Peyer's patch (tissue), 4 donors: ENCODE measurements around the gene CABP7. TPM values are rescaled to one million over a fixed set of nuclear protein-coding genes. Genes with fewer than 3 reads are reported as not detected.
"Not testable (repeated sequence)": the region's sequence is repeated elsewhere in the genome, so short reads cannot be mapped to it uniquely, and the experiment has no call there.

Experiments
- DNase-seq, 3 donors: peaks; one replicate each; pipeline ENCODE4 v3.0.0-alpha.2; 2017 to 2019
- H3K27ac ChIP-seq, 4 donors: fragments of 200-600 bp; sonication (generic); one replicate each; pipeline ENCODE4 v1.5.1; 2016 to 2019
- H3K27me3 ChIP-seq, 2 donors: fragments of 200-600 bp; sonication (generic); one replicate each; pipeline ENCODE4 v1.5.1; 2019
- H3K36me3 ChIP-seq, 3 donors: fragments of 200-600 bp; sonication (generic); one replicate each; pipeline ENCODE4 v1.5.1; 2016 to 2019
- H3K4me1 ChIP-seq, 4 donors: fragments of 200-600 bp; sonication (generic); one replicate each; pipeline ENCODE4 v1.5.1; 2016 to 2019
- H3K4me3 ChIP-seq, 4 donors: fragments of 200-600 bp; sonication (generic); 1 replicate in 3 of 4; 2 replicates in 1 of 4; pipeline ENCODE4 v1.5.1; 2016 to 2019; ENCODE audit warnings: mild to moderate bottlenecking in 1 of 4
- H3K9me3 ChIP-seq, 4 donors: fragments of 200-600 bp; sonication (generic); one replicate each; pipeline ENCODE4 v1.5.1; 2016 to 2019; ENCODE audit warnings: mild to moderate bottlenecking in 1 of 4
- CTCF ChIP-seq, 6 experiments: fragments of 450-650 bp in 4 of 6; fragments of 200-600 bp in 2 of 6; sonication (generic) in 1 of 6; IDR thresholded peaks; one replicate each; pipeline ENCODE4 v1.5.1; 2017 to 2019; ENCODE audit warnings: antibody characterized with exemption in 6 of 6, mild to moderate bottlenecking in 3 of 6, moderate library complexity in 1 of 6
- POLR2A ChIP-seq, 2 donors: fragments of 450-650 bp; IDR thresholded peaks; one replicate each; pipeline ENCODE4 v1.5.1; 2017; ENCODE audit warnings: antibody characterized with exemption in 2 of 2, mild to moderate bottlenecking in 2 of 2, moderate library complexity in 2 of 2
- total RNA-seq, 4 donors: library from RNA; depleted of rRNA; stranded (reverse); fragments of >200 nt; gene quantifications; one replicate each; pipeline ENCODE4 v1.1.0, GENCODE V29; 2016

The CABP7 gene
- total RNA-seq, 4 donors from 2014 or later, result 1.6 to 5.8 (median 2.9) TPM

- Histone ChIP-seq H3K27ac (no peak overlapping the region), H3K4me3 (no peak overlapping the region), H3K4me1 (no peaks in the 10 kb centered on the region), H3K27me3 (no peaks in the 10 kb centered on the region), H3K36me3 (peaks cover 0 to 17% (median 0%) of the 10 kb centered on the region in 3 donors), H3K9me3 (no peaks in the 10 kb centered on the region)
- no peak for TF ChIP-seq CTCF (IDR thresholded peaks at IDR 0.05)
- no peak for TF ChIP-seq POLR2A (IDR thresholded peaks at IDR 0.05)
- no peak for DNase-seq
Observed at GRCh38 chr22:29751669-29752068, 31.9 kb downstream of the CABP7 start.

DNA sequence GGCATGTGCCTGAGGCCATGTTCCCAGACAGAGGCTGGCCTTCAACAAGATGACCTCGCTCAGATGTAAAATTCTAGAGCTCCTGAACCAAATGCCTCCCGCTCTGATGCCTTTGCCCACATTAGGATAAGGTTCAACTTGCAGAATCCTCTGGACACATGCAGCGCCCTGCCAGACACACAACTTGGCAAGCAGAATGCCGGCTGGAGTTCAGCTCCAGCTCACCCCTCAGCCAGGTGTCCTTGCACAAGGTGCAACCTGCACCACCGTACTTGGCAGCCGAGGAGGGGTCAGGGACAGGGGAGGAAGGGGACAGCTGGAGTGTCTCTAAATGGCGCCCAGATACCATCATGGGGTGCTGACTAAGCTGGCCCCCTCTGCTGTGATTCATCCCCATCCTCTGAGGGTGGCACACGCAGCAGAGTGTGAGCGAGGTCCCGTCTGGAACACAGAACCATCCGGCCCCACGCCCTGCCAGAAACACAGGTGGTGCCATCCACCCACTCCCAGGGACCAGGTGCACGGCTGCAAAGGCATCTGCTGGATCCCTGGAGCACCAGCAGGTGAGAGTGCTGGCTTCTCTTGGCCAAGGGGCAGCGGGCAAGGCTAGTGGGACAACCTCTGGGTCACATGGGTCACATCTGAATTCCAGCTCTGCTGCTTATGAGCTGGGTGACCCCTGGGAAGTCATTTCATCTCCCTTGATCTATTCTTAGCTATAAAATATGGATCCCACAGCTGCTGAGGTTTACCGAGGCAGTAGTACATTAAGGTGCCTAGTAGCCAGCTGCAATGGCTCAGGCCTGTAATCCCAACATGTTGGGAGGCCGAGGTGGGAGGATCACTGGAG lies 34.2 kb downstream of the CABP7 start:
- Histone ChIP-seq H3K4me1 (no peaks in the 10 kb centered on the region), H3K9me3 (no peaks in the 10 kb centered on the region), H3K4me3 (no peak overlapping the region), H3K27ac (no peak overlapping the region), H3K27me3 (no peaks in the 10 kb centered on the region), H3K36me3 (no peaks in the 10 kb centered on the region)
- no peak for TF ChIP-seq CTCF (IDR thresholded peaks at IDR 0.05)
- DNase-seq, result no peak

GRCh38 chr22:29754658-29755395 lies 35.0 kb downstream of the CABP7 start:
- H3K27ac ChIP-seq, H3K27me3 ChIP-seq, H3K4me3 ChIP-seq, H3K4me1 ChIP-seq, H3K9me3 ChIP-seq, H3K36me3 ChIP-seq, DNase-seq: not testable (repeated sequence)

DNA sequence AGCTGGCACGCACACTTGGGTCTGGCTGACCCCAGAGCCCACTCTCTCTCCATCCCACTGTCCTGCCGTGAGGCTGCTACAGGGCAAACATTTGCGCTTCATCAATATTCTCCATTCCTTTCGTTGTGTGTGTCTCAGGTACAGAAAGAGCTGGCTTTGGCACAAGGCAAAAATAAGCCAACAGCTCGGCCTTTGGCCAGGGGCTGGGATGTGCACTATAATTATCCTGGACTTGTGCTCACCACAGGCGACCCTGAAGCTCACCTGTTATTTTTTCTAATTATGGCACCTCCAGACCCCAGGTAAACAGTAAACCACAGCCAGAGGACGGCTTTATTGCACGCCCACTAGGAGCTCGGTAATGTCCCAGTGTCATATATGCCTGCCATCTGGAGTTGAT lies 36.1 kb downstream of the CABP7 start:
- H3K27me3 ChIP-seq, result no peaks in the 10 kb centered on the region
- H3K9me3 ChIP-seq, result no peaks in the 10 kb centered on the region
- H3K27ac ChIP-seq, result no peak overlapping the region
- no peaks in the 10 kb centered on the region for H3K4me1 ChIP-seq
- no peaks in the 10 kb centered on the region for H3K36me3 ChIP-seq
- no peak overlapping the region for H3K4me3 ChIP-seq
- no peak for DNase-seq
- no peak for TF ChIP-seq CTCF (IDR thresholded peaks at IDR 0.05)
- TF ChIP-seq POLR2A (IDR thresholded peaks at IDR 0.05), result no peak

GRCh38 chr22:29756341-29756740 lies 36.5 kb downstream of the CABP7 start:
- H3K27me3 ChIP-seq, result no peaks in the 10 kb centered on the region
- H3K36me3 ChIP-seq, result no peaks in the 10 kb centered on the region
- DNase-seq, result no peak
- TF ChIP-seq POLR2A (IDR thresholded peaks at IDR 0.05) (no peak), CTCF (IDR thresholded peaks at IDR 0.05) (no peak)
- H3K4me3 ChIP-seq, result no peak overlapping the region
- H3K9me3 ChIP-seq, result no peaks in the 10 kb centered on the region
- H3K4me1 ChIP-seq, result no peaks in the 10 kb centered on the region
- no peak overlapping the region for H3K27ac ChIP-seq

DNA sequence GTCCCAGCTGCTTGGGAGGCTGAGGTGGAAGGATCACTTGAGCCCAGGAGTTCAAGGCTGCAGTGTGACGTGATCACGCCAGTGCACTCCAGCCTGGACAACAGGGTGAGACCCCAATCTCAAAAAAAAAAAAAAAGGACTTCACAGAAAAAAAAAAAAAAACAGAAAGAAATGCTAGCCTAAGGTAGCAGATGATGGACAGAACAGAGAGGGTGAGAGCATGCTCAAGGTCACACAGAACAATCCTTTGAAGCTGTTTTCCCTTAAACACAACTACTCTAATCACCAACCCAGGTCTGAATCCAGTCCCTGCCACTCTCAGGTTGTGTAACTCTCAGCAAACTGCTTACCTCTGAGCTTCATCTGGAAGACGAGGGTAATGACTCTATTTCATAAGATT lies 37.3 kb downstream of the CABP7 start:
- H3K9me3 ChIP-seq, result no peaks in the 10 kb centered on the region
- TF ChIP-seq POLR2A (IDR thresholded peaks at IDR 0.05) (no peak), CTCF (IDR thresholded peaks at IDR 0.05) (no peak)
- H3K27me3 ChIP-seq, result no peaks in the 10 kb centered on the region
- no peak overlapping the region for H3K4me3 ChIP-seq
- H3K36me3 ChIP-seq, result no peaks in the 10 kb centered on the region
- H3K4me1 ChIP-seq, result no peaks in the 10 kb centered on the region
- H3K27ac ChIP-seq, result no peak overlapping the region
- DNase-seq, result no peak
